Measurements from ENCODE around the gene FHAD1.

FHAD1 gene

DNA sequence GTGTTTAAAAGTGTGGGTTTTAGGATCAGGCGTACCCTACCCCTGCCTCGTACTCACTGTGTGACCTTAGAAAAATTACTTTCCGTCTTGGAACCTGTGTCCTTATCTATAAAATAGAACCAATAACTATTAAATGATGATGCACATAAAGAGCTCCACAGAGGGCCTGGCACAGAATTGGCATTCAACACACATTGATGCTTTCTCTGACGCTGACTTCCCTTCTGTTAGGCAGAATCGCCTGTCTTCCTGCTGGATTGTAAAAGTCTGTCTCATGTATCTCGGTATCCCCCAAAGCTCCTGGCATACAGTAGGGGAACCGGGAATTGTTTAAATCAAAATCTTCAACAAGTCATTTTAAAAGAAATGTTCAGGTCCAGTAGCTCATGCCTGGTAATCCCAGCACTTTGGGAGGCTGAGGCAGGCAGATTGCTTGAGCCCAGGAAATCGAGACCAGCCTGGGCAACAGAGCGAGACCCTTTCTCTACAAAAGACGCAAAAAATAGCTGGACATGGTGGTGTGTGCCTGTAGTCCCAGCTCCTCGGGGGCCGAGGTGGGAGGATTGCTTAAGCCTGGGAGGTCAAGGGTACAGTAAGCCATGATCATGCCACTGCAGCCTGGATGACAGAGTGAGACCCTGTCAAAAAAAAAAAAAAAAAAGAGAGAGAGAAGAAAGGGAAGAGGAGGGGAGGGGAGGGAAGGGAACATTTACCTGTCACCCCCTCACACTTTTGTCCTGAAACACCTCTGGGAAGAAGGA lies 41.3 kb upstream of the FHAD1 start:
- ChIA-PET POLR2A (ENCODE audit: low non-redundant PET) (no interaction called here), CTCF (no interaction called here)
- H3K27ac ChIP-seq, result no peak overlapping the region
- DNase-seq (ENCODE audit: low spot score), result no peak
- TF ChIP-seq, protein P1, sequence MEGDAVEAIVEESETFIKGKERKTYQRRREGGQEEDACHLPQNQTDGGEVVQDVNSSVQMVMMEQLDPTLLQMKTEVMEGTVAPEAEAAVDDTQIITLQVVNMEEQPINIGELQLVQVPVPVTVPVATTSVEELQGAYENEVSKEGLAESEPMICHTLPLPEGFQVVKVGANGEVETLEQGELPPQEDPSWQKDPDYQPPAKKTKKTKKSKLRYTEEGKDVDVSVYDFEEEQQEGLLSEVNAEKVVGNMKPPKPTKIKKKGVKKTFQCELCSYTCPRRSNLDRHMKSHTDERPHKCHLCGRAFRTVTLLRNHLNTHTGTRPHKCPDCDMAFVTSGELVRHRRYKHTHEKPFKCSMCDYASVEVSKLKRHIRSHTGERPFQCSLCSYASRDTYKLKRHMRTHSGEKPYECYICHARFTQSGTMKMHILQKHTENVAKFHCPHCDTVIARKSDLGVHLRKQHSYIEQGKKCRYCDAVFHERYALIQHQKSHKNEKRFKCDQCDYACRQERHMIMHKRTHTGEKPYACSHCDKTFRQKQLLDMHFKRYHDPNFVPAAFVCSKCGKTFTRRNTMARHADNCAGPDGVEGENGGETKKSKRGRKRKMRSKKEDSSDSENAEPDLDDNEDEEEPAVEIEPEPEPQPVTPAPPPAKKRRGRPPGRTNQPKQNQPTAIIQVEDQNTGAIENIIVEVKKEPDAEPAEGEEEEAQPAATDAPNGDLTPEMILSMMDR (conservative IDR thresholded peaks at IDR 0.05; ENCODE audit: low read depth), result no peak

DNA sequence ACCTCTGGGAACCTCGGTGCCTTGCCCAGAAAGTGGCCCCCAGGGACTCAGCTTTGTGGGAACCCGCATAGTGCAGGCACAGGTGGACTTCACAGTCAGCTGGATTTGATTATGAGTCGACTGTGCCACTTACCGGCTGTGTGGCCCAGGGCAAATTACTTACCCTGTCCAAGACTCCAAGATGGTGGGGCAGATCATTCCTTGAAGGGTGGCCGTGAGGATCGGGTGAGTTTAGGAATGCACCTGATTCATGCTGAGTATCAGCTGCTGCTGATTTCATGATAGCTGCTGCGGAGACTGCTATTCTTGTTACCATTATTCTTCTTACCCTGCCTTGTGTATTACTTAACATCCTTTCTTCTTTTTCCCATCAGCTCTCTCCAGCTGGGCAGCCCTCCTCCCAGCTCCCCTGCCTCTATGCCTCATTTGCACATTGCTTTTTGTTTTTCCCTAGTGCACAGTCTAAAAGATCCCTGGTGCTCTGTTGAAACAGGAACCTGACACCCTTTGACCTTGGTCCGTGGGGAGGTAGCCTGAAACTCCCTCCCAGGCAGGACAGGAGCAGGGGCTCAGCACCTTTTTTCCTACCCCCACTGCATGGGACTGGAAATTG lies 40.5 kb upstream of the FHAD1 start:
- POLR2A ChIA-PET (ENCODE audit: low non-redundant PET), result no interaction called here
- TF ChIP-seq, protein P1 (conservative IDR thresholded peaks at IDR 0.05; ENCODE audit: low read depth), result no peak
- no peak overlapping the region for H3K27ac ChIP-seq
- CTCF ChIA-PET, result interaction anchor here (1.1 kb wide), 1 partner anchor 54 kb away, joined by 5 read pairs; no protein-coding TSS in a partner anchor
- peak; percentile 39 for DNase-seq (ENCODE audit: low spot score)

DNA sequence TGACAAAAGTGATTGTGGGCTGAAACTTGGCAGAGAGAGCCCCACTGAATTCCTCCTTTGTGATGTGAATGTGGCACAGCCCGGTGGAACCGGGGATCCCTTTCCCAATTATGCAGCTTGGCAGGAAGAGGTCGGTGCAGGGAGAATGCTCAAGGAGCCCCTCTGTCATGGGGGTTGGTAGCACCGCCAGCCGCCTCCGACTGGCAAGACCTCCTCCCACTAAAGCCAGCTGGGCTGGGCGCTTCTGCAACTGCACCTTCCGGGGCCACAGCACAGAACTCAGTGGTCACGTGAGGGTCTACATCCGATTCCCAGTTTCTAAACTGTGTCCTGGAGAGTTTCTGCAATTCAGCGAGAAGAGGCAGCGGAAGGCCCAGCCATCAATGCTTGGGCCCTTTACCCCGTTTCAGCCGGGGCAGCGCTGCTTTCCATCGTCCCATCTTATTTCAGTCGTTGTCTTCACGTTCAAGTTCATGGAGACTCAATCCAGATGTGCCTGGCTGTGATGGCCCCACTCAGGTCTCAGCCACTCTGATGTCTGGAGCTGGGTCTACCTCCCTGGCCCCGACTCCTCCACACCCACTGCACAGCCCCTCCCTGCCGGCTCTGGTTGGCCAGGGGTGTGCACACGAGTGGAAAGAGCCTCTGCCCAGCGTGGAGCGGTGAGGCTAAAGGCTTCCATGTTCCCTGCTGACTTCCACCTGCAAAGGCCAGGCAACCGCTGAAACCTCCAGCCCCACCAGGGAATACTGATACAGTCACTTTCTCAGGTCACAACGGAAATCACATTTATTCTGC lies 39.8 kb upstream of the FHAD1 start:
- TF ChIP-seq, protein P1 (conservative IDR thresholded peaks at IDR 0.05; ENCODE audit: low read depth), result no peak
- CTCF ChIA-PET, result interaction anchor here (1.1 kb wide), 1 partner anchor 55 kb away, joined by 5 read pairs; no protein-coding TSS in a partner anchor
- POLR2A ChIA-PET (ENCODE audit: low non-redundant PET), result no interaction called here

DNA sequence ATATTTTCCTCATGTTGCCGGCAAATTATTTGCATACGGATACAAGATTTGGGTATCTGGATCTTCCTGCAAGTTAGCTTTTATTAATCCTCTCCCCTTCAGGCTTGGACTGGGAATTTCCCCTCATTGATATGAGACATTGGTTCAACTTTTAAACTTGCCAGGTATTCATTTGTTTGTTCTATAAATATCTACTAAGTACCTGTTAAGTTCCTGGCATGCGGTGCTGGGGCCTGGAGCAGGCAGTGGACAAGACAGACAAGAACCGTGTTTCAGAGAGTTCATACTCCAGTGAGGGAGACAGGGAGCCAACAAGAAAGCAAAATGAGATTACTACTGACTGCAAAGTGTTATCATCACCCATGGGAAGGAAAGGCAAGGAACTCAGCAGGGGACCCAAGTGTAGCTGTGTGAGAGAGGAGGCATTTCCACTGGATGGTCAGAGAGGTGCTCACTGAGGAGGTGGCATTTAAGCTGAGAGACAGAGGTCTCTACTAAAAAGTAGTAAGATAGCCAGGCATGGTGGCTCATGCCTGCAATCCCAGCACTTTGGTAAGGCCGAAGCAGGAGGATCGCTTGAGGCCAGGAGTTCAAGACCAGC lies 39.1 kb upstream of the FHAD1 start:
- no peak overlapping the region for H3K27ac ChIP-seq
- DNase-seq (ENCODE audit: low spot score), result no peak
- TF ChIP-seq, protein P1 (conservative IDR thresholded peaks at IDR 0.05; ENCODE audit: low read depth), result no peak
- ChIA-PET CTCF (interaction anchor here (1.1 kb wide), 1 partner anchor 56 kb away, joined by 5 read pairs; no protein-coding TSS in a partner anchor), POLR2A (ENCODE audit: low non-redundant PET) (no interaction called here)

More for the DNA sequence above, 39.8 kb upstream of the FHAD1 start:
- no peak overlapping the region for H3K27ac ChIP-seq
- no peak for DNase-seq (ENCODE audit: low spot score)

DNA sequence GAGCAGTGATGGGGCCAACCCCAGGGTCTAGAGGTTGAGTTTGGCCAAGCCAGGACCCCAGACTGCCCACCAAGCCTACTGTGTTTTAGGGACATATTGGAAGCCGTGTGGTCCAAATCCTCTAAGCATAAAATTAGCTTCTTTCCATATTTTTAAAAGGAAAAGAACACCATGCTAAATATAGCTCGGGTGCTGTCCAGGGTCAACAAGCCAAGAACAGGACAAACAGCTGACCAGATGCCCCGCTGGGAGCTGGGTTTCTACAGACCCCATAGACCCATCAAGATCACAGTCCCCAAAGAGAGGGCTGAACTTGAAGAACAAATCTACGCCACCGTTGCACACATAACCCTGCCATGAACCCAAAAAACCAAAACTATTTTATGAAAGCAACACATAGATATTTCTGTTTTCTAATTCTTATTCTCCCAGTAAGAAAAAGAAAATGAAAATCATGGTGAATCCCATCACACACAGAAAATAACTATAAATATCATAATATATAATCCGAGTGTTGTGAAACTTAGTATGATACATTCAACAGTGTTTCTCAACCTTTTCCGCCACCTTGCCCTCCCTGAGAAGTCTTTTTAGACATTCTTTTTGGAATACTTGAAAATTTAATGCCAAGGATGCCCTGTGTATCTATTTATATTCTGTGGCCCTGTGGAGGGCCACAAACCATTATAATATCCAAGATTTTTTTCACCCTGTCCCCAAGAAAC lies 36.2 kb upstream of the FHAD1 start:
- H3K27ac ChIP-seq, result no peak overlapping the region
- TF ChIP-seq, protein P1 (conservative IDR thresholded peaks at IDR 0.05; ENCODE audit: low read depth), result no peak
- POLR2A ChIA-PET (ENCODE audit: low non-redundant PET), result interaction anchor here (0.6 kb wide), 1 partner anchor 59 kb away, joined by 6 read pairs; no protein-coding TSS in a partner anchor
- CTCF ChIA-PET, result no interaction called here
- DNase-seq (ENCODE audit: low spot score), result no peak

Data from RWPE1 (cell line).